Heart left ventricle (tissue), 16 donors: ENCODE measurements around the gene C2orf49. TPM values are rescaled to one million over a fixed set of nuclear protein-coding genes. Genes with fewer than 3 reads are reported as not detected.

ENCODE experiments used
- ATAC-seq, 4 donors: fragments of 200-7000 bp; cut with Tn5 transposase; one replicate each; pipeline ENCODE4 v1.9.1; 2020 to 2022; ENCODE audit warnings: moderate library complexity in 4 of 4, mild to moderate bottlenecking in 3 of 4, moderate number of reproducible peaks in 1 of 4
- DNase-seq, 5 donors: peaks; one replicate each; pipeline ENCODE4 v3.0.0-alpha.2; 2020
- H3K27ac ChIP-seq, 12 donors: fragments of 200-600 bp; sonication (generic) in 4 of 12; one replicate each; pipeline versions ENCODE4 v1.5.0 to v1.8.0; 2016 to 2022; ENCODE audit warnings: mild to moderate bottlenecking in 2 of 12
- H3K27me3 ChIP-seq, 9 donors: fragments of 200-600 bp; sonication (generic) in 2 of 9; one replicate each; pipeline versions ENCODE4 v1.5.1 to v1.8.0; 2016 to 2022; ENCODE audit warnings: mild to moderate bottlenecking in 3 of 9
- H3K36me3 ChIP-seq, 9 donors: fragments of 200-600 bp; sonication (generic) in 2 of 9; one replicate each; pipeline versions ENCODE4 v1.5.0 to v1.8.0; 2018 to 2022; ENCODE audit warnings: mild to moderate bottlenecking in 2 of 9
- H3K4me1 ChIP-seq, 12 donors: fragments of 200-600 bp; sonication (generic) in 4 of 12; one replicate each; pipeline versions ENCODE4 v1.5.0 to v1.8.0; 2016 to 2022; ENCODE audit warnings: mild to moderate bottlenecking in 3 of 12
- H3K4me3 ChIP-seq, 12 donors: fragments of 200-600 bp; sonication (generic) in 4 of 12; one replicate each; pipeline versions ENCODE4 v1.5.0 to v1.8.0; 2017 to 2022; ENCODE audit warnings: mild to moderate bottlenecking in 9 of 12, moderate library complexity in 4 of 12
- H3K9me3 ChIP-seq, 12 donors: fragments of 200-600 bp; sonication (generic) in 4 of 12; one replicate each; pipeline versions ENCODE4 v1.5.0 to v1.8.0; 2016 to 2022; ENCODE audit warnings: mild to moderate bottlenecking in 1 of 12
- CTCF ChIP-seq, 12 donors: fragments of 200-600 bp; sonication (generic) in 4 of 12; IDR thresholded peaks; one replicate each; pipeline versions ENCODE4 v1.5.0 to v1.8.0; 2018 to 2022; ENCODE audit warnings: antibody characterized with exemption in 12 of 12, mild to moderate bottlenecking in 5 of 12
- POLR2A ChIP-seq, 2 donors: fragments of 450-650 bp; IDR thresholded peaks; one replicate each; pipeline ENCODE4 v1.6.1; 2017; ENCODE audit warnings: antibody characterized with exemption in 2 of 2, mild to moderate bottlenecking in 2 of 2, moderate library complexity in 2 of 2
- WGBS, 4 donors: extraction: QIAGEN DNeasy Blood & Tissue Kit in 2 of 4; methylation state at CpG; one replicate each; pipeline versions ENCODE4 v1.1.5 to v1.1.7; 2013 to 2018; 5-methylcytosine and 5-hydroxymethylcytosine counted together
- intact Hi-C, 10 donors: fragments of 100-400 bp; cut with DNase I; formaldehyde crosslinking; loops; one replicate each; pipeline versions ENCODE4 v1.11.1 to v1.14.2; 2022
- polyA plus RNA-seq, 2 donors: library from polyadenylated mRNA; stranded (reverse); fragments of 200-250 nt; gene quantifications; one replicate each; pipeline ENCODE4 v1.2.3, GENCODE V29; 2013
- total RNA-seq, 9 donors: library from RNA; depleted of rRNA in 2 of 9; stranded (reverse); fragments of >200 nt in 2 of 9; fragmentation: NEBNext Ultra II Directional in 3 of 9; extraction: Animal tissue kit (Norgen Biotek cat#: 25700) in 3 of 9; gene quantifications; one replicate each; pipeline versions ENCODE4 v1.1.0 to v1.2.4, GENCODE V29; 2016 to 2023
- donor health status: ischemic (EF 13 %, LVEDD 7.1; RV severe dilation, severe dysfunction).
- donor health status: healthy with polysubstance abuse.
- donor health status: DM: no; HTN: yes; CAD: no.
- donor health status: DM: no; HTN: no; CAD: no.
- donor health status: ischemic (EF 25% LVEDD 6.9; RV normal size, moderate dysfunction).
- donor health status: ischemic (EF 25% LVEDD 5.7; RV mildly dilated, moderate dysfunction).
- donor health status: healthy.
- donor health status: DM: yes; HTN: yes; CAD: no.
- donor health status: ischemic (EF 35%, LVEDD 5.7; RV mildly dilated, moderate dysfunction).
- donor health status: nonischemic (EF 11% LVEDD 7.7; RV severe dilation, severe dysfunction).
- donor health status: DM: yes; HTN: yes; CAD: no.
- donor health status: PGD.
- donor health status: ischemic (EF 29% LVEDD 5.4; RV normal size, mild dysfunction).
- donor health status: nonischemic (EF 23%, LVEDD 6.1; RV moderate dilation, normal function).

The C2orf49 gene
- total and polyA plus RNA-seq, 11 donors, result 12.1 to 21.7 (median 15.6) TPM

GRCh38 chr2:105391763-105392662 lies 54.7 kb downstream of the C2orf49 start:
- Histone ChIP-seq H3K4me3 (no peak overlapping the region), H3K27ac (peak overlapping the region in 9 of 12 donors; percentile 13 to 96 (median 56)), H3K4me1 (peaks cover 4 to 97% (median 45%) of the 10 kb centered on the region in 12 donors), H3K27me3 (no peaks in the 10 kb centered on the region), H3K36me3 (peaks cover 0 to 62% (median 15%) of the 10 kb centered on the region in 9 donors), H3K9me3 (no peaks in the 10 kb centered on the region)
- DNase-seq (peak in 3 of 5 donors; percentile 29 to 40 (median 35)), ATAC-seq (peak in 1 of 4 donors; percentile 0)
- TF ChIP-seq POLR2A (IDR thresholded peaks at IDR 0.05), result no peak
- no peak for TF ChIP-seq CTCF (IDR thresholded peaks at IDR 0.05)
- intact Hi-C loops, result no loop called here
- WGBS, 4 donors, result 65 to 75% (median 72%) methylated on average over 9 of the region's 9 CpGs

- peak overlapping the region in 1 of 12 donors; percentile 3 for H3K4me3 ChIP-seq
Measured at GRCh38 chr2:105393373-105394055, 56.2 kb downstream of the C2orf49 start.

GRCh38 chr2:105394951-105395611 lies 57.7 kb downstream of the C2orf49 start:
- 57 to 67% (median 66%) methylated on average over 12 of the region's 12 CpGs for WGBS, 4 donors
- intact Hi-C loops, result no loop called here
- H3K4me3 ChIP-seq, result peak overlapping the region in 3 of 12 donors; percentile 78 to 80 (median 80)
- TF ChIP-seq CTCF (IDR thresholded peaks at IDR 0.05) (no peak), POLR2A (IDR thresholded peaks at IDR 0.05) (no peak)
- no peaks in the 10 kb centered on the region for H3K9me3 ChIP-seq
- peak overlapping the region in 11 of 12 donors; percentile 17 to 96 (median 84) for H3K27ac ChIP-seq
- H3K27me3 ChIP-seq, result peaks cover 0 to 22% (median 0%) of the 10 kb centered on the region in 9 donors
- peak in 2 of 4 donors; percentile 1 to 3 for ATAC-seq
- DNase-seq, result peak in 1 of 5 donors; percentile 48
- peaks cover 0 to 50% (median 8%) of the 10 kb centered on the region in 9 donors for H3K36me3 ChIP-seq
- peaks cover 0 to 89% (median 35%) of the 10 kb centered on the region in 12 donors for H3K4me1 ChIP-seq

More at GRCh38 chr2:105393373-105394055, 56.2 kb downstream of the C2orf49 start:
- Histone ChIP-seq H3K27ac (peak overlapping the region; percentile 12 to 96 (median 71)), H3K36me3 (peaks cover 0 to 53% (median 11%) of the 10 kb centered on the region in 9 donors), H3K27me3 (peaks cover 0 to 8% (median 0%) of the 10 kb centered on the region in 9 donors), H3K4me1 (peaks cover 4 to 90% (median 37%) of the 10 kb centered on the region in 12 donors), H3K9me3 (no peaks in the 10 kb centered on the region)
- peak; percentile 0 to 27 (median 2) for ATAC-seq
- WGBS, 4 donors, result 31 to 40% (median 35%) methylated on average over 13 of the region's 13 CpGs
- no peak for TF ChIP-seq POLR2A (IDR thresholded peaks at IDR 0.05)
- peak in 1 of 12 donors; percentile 13 for TF ChIP-seq CTCF (IDR thresholded peaks at IDR 0.05)
- DNase-seq, result peak; percentile 65 to 71 (median 70)
- intact Hi-C loops, result no loop called here
